ENCODE results near the gene DYNLT1. TPM values are rescaled to one million over a fixed set of nuclear protein-coding genes. Genes with fewer than 3 reads are reported as not detected.

Gene DYNLT1
- total and polyA plus RNA-seq, 2 of the 4 experiments (the other 2 are of a cell fraction): 235 to 349 TPM

- Histone ChIP-seq H3K4ac (ENCODE audit: low read depth, low read length) (no peak overlapping the region), H3K79me1 (ENCODE audit: low read depth in 1 of 2, low read length in 2 of 2) (peaks cover 8 to 54% of the 10 kb centered on the region in 2 experiments), H2AK9ac (replicated peaks; ENCODE audit: low read depth, low read length, poor library complexity) (no peak overlapping the region), H4K91ac (ENCODE audit: insufficient read depth, low read depth, low read length) (no peak overlapping the region), H4K8ac (ENCODE audit: low read depth in 2 of 2, low read length in 2 of 2) (no peak overlapping the region), H2BK20ac (ENCODE audit: low read depth, low read length) (no peak overlapping the region), H3K4me3 (ENCODE audit: insufficient read depth, low read depth, low read length) (no peak overlapping the region), H2BK120ac (ENCODE audit: low read depth, low read length) (no peak overlapping the region), H3K9ac (ENCODE audit: low read depth, low read length) (no peak overlapping the region), H3K14ac (replicated peaks; ENCODE audit: low read depth, low read length) (no peak overlapping the region), H3K4me1 (ENCODE audit: control insufficient read depth, insufficient read depth, low read length) (peaks cover 12% of the 10 kb centered on the region), H3K27me3 (ENCODE audit: control insufficient read depth, insufficient read depth, low read length) (no peaks in the 10 kb centered on the region), H2BK5ac (ENCODE audit: low read depth, low read length, poor library complexity, severe bottlenecking) (no peak overlapping the region), H2BK15ac (ENCODE audit: low read depth, low read length) (no peak overlapping the region), H3K23ac (ENCODE audit: low read depth, low read length) (no peak overlapping the region), H3K9me3 (ENCODE audit: control insufficient read depth, insufficient read depth, low read length) (no peaks in the 10 kb centered on the region), H2AFZ (replicated peaks; ENCODE audit: low read length, poor library complexity) (peak overlapping the region; percentile 8), H3K18ac (ENCODE audit: low read depth, low read length) (no peak overlapping the region), H3K4me2 (ENCODE audit: low read depth, low read length) (no peak overlapping the region), H3K56ac (ENCODE audit: extremely low read depth, insufficient read depth, low read length) (no peak overlapping the region), H4K20me1 (ENCODE audit: insufficient read depth, low read length) (peaks cover 9% of the 10 kb centered on the region; the same call in 1 of the 2 replicates), H2AK5ac (ENCODE audit: low read depth, low read length) (peak overlapping the region; percentile 38; the same call in 1 of the 2 replicates), H4K5ac (ENCODE audit: low read depth, low read length) (no peak overlapping the region), H3K27ac (ENCODE audit: insufficient read depth, low read length) (no peak overlapping the region), H3K36me3 (ENCODE audit: control insufficient read depth, insufficient read depth, low read length) (peaks cover 38% of the 10 kb centered on the region), H3K9me1 (ENCODE audit: insufficient read depth, low read length) (peaks cover 13% of the 10 kb centered on the region)
- WGBS, 2 experiments (ENCODE audit: extremely low coverage in 2 of 2, insufficient read length in 1 of 2): 97% methylated on average over 6 of the region's 20 CpGs; no CpG with 5 or more reads in 1 of the 2 experiments
- intact Hi-C loops (cut with micrococcal nuclease): no loop called here
- in situ Hi-C loops (cut with MboI; ENCODE audit: low sequenced_read_pairs): loop anchor here (25.0 kb wide), 1 partner anchor 1085 kb away; no protein-coding TSS in a partner anchor
- BruUV-seq (replicated peaks): no TSS peak
- dilution Hi-C loops (cut with HindIII; ENCODE audit: low sequenced_read_pairs, unreplicated experiment): no loop called here
- DNase-seq (no peak), ATAC-seq (ENCODE audit: low read depth) (no peak)
- TF ChIP-seq POLR2A (IDR thresholded peaks at IDR 0.05; ENCODE audit: low read depth, low read length): no peak
- TF ChIP-seq BHLHE40 (IDR thresholded peaks at IDR 0.05; ENCODE audit: low read depth, low read length): no peak
- no peak for TF ChIP-seq CEBPB (IDR thresholded peaks at IDR 0.05; ENCODE audit: low read depth, low read length)
- no peak for TF ChIP-seq SMC3 (IDR thresholded peaks at IDR 0.05; ENCODE audit: low read depth, low read length)
- no peak for TF ChIP-seq MAZ (IDR thresholded peaks at IDR 0.05; ENCODE audit: borderline replicate concordance, low read depth, low read length)
- TF ChIP-seq MXI1 (IDR thresholded peaks at IDR 0.05; ENCODE audit: borderline replicate concordance, low read depth, low read length): no peak
- no peak for TF ChIP-seq RCOR1 (IDR thresholded peaks at IDR 0.05; ENCODE audit: insufficient replicate concordance, low read length)
- TF ChIP-seq NFE2L2 (IDR thresholded peaks at IDR 0.05; ENCODE audit: low read depth, low read length): no peak
- TF ChIP-seq CHD1 (IDR thresholded peaks at IDR 0.05; ENCODE audit: low read depth, low read length): no peak
- TF ChIP-seq, protein P1, sequence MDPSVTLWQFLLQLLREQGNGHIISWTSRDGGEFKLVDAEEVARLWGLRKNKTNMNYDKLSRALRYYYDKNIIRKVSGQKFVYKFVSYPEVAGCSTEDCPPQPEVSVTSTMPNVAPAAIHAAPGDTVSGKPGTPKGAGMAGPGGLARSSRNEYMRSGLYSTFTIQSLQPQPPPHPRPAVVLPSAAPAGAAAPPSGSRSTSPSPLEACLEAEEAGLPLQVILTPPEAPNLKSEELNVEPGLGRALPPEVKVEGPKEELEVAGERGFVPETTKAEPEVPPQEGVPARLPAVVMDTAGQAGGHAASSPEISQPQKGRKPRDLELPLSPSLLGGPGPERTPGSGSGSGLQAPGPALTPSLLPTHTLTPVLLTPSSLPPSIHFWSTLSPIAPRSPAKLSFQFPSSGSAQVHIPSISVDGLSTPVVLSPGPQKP (IDR thresholded peaks at IDR 0.05; ENCODE audit: borderline replicate concordance, low read depth, low read length): no peak
- TF ChIP-seq RFX5 (IDR thresholded peaks at IDR 0.05; ENCODE audit: low read depth, low read length): no peak
- no peak for TF ChIP-seq RAD21 (IDR thresholded peaks at IDR 0.05; ENCODE audit: low read length)
- TF ChIP-seq FOS (IDR thresholded peaks at IDR 0.05; ENCODE audit: low read depth, low read length): no peak
- TF ChIP-seq MAFK (IDR thresholded peaks at IDR 0.05; ENCODE audit: low read depth, low read length): no peak
- TF ChIP-seq, protein P2, sequence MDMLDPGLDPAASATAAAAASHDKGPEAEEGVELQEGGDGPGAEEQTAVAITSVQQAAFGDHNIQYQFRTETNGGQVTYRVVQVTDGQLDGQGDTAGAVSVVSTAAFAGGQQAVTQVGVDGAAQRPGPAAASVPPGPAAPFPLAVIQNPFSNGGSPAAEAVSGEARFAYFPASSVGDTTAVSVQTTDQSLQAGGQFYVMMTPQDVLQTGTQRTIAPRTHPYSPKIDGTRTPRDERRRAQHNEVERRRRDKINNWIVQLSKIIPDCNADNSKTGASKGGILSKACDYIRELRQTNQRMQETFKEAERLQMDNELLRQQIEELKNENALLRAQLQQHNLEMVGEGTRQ (IDR thresholded peaks at IDR 0.05; ENCODE audit: low read depth, low read length): no peak
- ChIA-PET CTCF (no interaction called here), POLR2A (ENCODE audit: unreplicated experiment) (no interaction called here)
Observed at GRCh38 chr6:158627168-158627939, 17.2 kb downstream of the DYNLT1 start.

All from IMR-90 (cell line).